H4 (cell line): Measurements from ENCODE around the gene CCDC201. TPM values are rescaled to one million over a fixed set of nuclear protein-coding genes. Genes with fewer than 3 reads are reported as not detected.
A peak's percentile ranks its signal among the peaks of the same experiment; 100 is the strongest.
"Not testable (repeated sequence)": the region's sequence is repeated elsewhere in the genome, so short reads cannot be mapped to it uniquely, and the experiment has no call there.

Experiments used
- DNase-seq: peaks from one replicate; pipeline ENCODE4 v3.0.0-alpha.2; 2015; ENCODE audit warnings: low spot score
- total RNA-seq: library from RNA; depleted of rRNA; stranded (reverse); fragments of >200 nt; shearing (Covaris generic); gene quantifications from 2 replicates; pipeline ENCODE4 v1.2.3, GENCODE V29; 2014

CCDC201 gene
- total RNA-seq, 1 experiment from 2014 or later = 0.10 TPM

DNA sequence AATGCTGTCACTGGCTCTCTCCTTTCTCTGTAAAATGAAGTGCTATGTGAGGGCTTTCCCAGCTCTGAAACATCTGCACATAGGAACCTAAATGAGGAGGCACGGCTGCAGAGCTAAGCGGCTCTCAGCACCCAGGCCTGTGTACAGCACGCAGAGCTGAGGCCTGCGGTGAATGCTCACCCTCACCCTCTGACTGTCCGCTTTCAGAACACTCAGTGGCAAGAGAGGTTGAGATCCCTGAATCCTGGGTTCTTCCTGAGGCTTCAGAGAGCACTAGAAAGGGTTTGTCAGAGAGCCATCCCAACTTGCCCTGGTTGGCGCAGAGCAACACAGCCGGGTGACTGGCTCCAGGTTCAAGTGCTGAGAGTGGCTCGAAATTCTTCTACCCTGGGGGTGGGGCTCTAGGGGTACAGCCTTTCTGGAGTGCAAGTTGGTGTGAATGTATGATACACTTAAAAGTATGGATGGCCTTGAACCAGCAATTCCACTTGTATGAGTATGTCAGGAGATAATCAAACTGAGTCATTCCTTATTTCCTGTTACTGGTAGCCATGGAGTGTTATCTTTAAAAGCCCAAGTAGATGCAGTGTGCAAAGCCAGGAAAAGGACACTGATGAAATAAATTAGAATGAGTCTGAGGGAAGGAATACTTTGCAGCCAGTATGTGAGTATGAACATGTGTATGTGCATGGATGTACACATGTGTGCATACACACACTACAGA lies 1.7 kb upstream of the CCDC201 start:
- DNase-seq = peak; percentile 51

DNA sequence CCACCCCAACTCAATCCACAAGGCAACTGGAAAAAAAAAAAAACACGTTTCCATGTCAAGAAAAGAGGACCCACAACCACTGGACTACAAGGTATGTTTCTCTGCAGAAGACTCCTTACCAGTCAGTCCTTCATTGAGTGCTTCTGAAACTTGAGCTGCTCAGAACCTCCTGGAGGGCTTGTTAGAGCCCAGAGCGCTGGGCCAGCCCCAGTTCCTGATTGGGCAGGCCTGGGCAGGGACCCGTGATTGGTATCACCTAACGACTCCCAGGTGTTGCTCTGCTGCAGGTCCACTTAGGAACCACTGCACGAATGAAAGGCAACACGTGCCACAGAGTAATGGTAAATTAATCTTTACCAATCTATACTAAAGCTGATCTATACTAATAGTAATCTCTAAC lies 473 bp upstream of the CCDC201 start:
- no peak for DNase-seq

- DNase-seq = peak; percentile 58
Measured at GRCh38 chr7:45872116-45873034, 507 bp downstream of the CCDC201 start.

DNA sequence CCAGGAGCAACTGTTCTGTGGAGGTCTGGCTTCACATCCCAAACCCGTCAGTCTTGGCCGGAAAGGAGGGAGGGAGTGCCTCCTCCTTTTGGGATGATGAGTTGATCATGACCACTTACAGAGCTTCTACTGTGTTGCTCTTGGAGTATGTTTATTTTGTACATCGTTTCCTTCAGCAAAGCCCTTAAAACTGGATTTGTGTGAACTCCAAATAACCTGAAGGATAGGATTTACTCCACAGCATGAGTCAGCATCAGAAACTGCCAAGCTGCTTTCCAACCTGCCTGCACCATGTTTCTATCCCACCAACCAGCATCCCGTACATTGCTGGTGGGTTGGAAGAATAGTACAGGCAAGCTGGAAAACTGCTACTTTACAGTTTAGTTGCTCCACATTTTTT lies 3.5 kb downstream of the CCDC201 start:
- peak; percentile 97 for DNase-seq

DNA sequence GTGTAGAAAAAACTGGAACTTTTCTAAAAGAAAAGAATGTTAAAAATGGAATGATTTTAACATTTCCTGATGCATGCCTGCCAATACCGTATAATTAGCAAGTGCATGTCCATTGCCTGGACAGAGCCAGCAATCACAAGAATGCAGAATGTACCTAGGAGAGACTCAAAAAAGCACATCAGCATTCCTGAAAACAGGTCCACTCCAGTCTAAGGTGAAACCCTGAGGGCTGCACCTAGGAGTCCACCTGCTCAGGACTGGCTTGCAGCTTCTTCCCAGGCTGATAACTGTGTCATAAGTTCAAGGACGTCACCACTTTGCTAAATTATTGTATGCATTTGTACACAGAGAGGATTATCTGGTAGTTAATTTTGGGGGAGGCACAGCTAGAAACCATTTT lies 5.4 kb downstream of the CCDC201 start:
- DNase-seq = no peak

GRCh38 chr7:45865594-45866410 lies 7.1 kb downstream of the CCDC201 start:
- DNase-seq = peak; percentile 21

GRCh38 chr7:45863715-45864114 lies 9.2 kb downstream of the CCDC201 start:
- peak; percentile 35 for DNase-seq

GRCh38 chr7:45856888-45857287 lies 16.0 kb downstream of the CCDC201 start:
- not testable (repeated sequence) for DNase-seq

DNA sequence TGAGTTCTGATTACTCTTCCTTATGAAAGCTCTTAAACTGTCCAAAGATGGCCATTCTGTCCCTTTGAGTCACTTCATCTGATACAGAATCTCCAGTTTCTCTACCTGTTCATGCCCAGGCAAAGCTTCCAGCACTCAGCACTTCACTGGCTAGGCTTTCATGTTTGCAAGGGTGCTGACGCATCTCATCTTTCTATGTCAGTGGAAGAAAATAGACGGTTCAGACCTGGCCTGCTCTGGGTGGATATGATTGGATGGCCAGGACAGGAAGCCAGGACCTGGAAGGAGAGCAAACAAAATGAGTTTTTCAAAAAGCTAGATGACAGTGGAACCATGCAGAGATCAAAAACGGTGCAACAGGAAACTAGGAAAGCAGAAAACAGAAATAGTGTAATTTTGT lies 17.2 kb downstream of the CCDC201 start:
- DNase-seq = not testable (repeated sequence)

- not testable (repeated sequence) for DNase-seq
Measured at GRCh38 chr7:45853491-45853890, 19.4 kb downstream of the CCDC201 start.

- DNase-seq = not testable (repeated sequence)
Measured at GRCh38 chr7:45852984-45853383, 19.9 kb downstream of the CCDC201 start.

GRCh38 chr7:45848734-45849133 lies 24.1 kb downstream of the CCDC201 start:
- not testable (repeated sequence) for DNase-seq

DNA sequence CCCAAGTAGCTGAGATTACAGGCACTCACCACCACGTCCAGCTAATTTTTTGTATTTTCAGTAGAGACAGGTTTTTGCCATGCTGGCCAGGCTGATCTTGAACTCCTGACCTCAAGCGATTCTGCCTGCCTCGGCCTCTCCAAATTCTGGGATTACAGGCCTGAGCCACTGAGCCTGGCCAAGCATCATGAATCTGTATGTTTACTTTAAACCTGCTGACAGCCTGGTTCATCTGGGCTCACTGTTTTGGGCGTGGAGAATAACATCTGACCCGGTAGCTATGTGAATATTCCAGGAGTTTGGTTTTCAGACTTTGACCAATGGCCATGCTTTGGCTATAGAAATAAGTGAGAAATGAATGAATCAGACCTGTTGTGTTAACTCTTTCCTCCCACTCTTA lies 26.3 kb downstream of the CCDC201 start:
- not testable (repeated sequence) for DNase-seq

DNA sequence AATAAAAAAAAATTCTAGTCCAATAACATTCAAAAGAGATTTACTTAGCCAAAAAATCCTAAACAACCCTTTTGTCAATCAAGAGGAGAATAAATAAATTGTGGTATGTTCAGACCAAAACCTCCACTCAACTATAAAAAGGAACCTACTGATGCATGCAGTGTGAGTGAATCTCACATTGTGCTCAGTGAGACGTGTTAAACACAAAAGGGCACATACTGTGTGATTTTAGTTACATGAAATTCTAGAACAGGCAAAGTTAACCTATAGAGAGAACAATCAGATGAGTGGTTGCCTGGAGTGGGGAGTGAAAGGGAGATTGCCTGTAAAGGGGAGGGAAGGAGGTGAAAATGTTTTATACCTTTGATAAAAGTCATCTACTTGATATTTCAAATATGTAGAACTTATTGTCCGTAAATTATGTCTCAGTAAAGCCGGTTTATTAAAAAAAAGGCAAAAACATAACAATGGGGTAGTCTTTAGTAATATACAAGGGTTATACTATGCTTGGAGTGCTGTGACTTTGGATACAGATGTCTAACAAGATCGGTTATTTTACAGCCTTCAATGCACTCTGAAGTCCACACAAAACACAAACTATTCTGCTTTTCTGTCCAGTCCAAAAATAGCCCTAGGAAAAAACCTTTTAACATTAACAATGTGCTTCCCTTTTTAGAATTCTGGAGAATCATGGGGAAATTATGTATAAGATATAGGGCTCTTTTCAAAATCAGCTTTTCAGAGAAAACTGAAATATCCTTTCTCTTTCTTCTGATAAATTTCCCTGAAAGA lies 30.8 kb downstream of the CCDC201 start:
- DNase-seq = not testable (repeated sequence)

DNA sequence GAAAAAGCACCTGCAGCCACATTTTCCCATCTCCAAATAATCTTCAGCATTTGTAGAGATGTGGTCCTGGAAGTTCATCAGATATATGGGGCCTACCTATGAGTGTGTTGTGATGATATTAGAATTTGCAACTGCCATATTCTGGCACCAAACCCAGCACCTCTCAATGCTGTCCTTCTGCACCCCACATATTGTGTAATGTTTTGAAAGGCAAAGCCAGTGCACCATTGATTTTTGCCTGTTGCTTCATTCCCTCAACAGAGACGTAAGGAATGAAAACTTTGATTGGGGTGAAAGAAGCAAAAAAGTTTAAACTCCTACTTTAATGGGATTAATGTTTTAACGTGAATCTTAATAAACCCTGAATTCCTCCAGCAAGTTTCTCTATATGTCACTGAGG lies 34.0 kb downstream of the CCDC201 start:
- not testable (repeated sequence) for DNase-seq

DNA sequence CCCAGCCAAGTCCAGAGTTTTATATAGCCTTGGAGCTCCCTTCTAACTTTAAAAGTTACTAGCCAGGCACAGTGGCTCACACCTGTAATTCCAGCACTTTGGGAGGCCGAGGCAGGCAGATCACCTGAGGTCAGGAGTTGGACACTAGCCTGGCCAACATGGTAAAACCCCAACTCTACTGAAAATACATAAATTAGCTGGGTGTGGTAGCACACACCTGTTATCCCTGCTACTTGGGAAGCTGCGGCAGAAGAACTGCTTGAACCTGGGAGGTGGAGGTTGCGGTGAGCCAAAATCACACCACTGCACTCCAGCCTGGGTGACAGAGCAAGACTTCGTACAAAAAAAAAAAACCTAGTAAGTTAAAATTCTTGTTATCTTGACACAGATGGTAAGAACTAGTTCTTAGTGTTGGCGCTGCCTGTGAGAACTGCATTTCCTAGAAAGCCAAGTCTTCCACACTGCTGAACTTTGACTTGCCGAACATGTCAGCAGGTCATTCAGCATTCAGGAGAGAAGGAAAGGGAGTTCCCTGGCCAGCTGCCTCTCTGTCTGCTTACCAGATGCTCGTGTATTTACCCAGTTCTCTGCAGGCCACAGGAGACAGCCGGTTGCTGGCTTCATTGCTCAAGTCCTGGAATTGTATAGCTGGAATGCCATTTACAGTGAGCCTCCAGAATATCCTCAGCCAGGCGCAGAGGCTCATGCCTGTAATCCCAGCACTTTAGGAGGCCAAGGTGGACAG lies 40.3 kb downstream of the CCDC201 start:
- DNase-seq = not testable (repeated sequence)

DNA sequence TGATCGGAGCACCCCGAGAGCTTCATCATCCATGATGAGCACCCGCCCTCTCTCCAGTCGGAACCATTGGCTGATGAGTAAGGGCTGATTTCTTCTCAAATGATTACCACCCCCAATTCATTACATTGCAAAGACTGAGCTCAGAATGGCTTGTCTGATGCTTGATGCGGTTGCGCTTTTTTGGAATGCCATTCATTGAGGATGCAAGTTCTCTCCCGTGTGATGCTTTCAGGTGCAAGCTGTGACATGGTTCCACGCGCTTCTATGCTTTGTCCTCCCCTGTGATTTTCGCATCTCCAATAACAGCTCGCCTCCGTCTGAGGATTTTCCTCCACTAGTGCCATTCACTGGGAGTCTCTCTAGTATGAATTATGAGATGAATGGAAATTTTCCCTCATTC lies 43.0 kb downstream of the CCDC201 start:
- not testable (repeated sequence) for DNase-seq

GRCh38 chr7:45827731-45828130 lies 45.2 kb downstream of the CCDC201 start:
- DNase-seq = not testable (repeated sequence)

GRCh38 chr7:45826550-45826949 lies 46.3 kb downstream of the CCDC201 start:
- DNase-seq = not testable (repeated sequence)

- not testable (repeated sequence) for DNase-seq
Measured at GRCh38 chr7:45818763-45819162, 54.1 kb downstream of the CCDC201 start.
